AG09309 (cell line): ENCODE results near the gene INTS6.

ENCODE experiments used
- DNase-seq: peaks from one replicate; pipeline ENCODE4 v3.0.0-alpha.2; 2010; ENCODE audit warnings: low read depth
- H3K4me3 ChIP-seq: 2 replicates; pipeline ENCODE4 v1.5.1; 2011; ENCODE audit warnings: mild to moderate bottlenecking, low read depth, low read length, moderate library complexity; ENCODE audit not compliant: control insufficient read depth
- TF ChIP-seq, protein P1 (sequence below): IDR thresholded peaks from 2 replicates; pipeline ENCODE4 v1.5.1; 2011; ENCODE audit warnings: mild to moderate bottlenecking, low read depth, low read length, inconsistent platforms; ENCODE audit not compliant: insufficient read depth, control insufficient read depth; ENCODE audit errors: missing control alignments

Gene INTS6

DNA sequence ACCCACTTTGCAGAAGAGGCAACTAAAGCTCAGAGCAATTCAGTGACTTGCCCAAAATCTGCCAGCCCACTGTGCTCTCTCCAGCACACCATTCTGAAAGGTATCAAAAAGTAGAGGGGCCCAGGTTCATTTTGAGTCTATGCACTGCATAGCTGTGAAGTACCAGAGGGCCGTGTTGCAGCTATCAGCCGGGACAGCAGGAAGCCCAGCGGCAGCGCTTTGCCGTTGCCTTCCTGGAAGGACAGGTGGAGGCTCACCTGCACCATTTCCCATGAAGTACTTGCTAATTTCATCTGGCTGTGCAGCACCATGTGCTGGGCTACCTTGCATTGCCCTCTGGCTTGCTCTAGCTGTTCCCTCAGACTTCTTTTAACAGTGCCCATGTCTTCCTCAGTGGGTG is 116.1 kb downstream of the INTS6 start:
- TF ChIP-seq, protein P1, sequence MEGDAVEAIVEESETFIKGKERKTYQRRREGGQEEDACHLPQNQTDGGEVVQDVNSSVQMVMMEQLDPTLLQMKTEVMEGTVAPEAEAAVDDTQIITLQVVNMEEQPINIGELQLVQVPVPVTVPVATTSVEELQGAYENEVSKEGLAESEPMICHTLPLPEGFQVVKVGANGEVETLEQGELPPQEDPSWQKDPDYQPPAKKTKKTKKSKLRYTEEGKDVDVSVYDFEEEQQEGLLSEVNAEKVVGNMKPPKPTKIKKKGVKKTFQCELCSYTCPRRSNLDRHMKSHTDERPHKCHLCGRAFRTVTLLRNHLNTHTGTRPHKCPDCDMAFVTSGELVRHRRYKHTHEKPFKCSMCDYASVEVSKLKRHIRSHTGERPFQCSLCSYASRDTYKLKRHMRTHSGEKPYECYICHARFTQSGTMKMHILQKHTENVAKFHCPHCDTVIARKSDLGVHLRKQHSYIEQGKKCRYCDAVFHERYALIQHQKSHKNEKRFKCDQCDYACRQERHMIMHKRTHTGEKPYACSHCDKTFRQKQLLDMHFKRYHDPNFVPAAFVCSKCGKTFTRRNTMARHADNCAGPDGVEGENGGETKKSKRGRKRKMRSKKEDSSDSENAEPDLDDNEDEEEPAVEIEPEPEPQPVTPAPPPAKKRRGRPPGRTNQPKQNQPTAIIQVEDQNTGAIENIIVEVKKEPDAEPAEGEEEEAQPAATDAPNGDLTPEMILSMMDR, result no peak
- no peak overlapping the region for H3K4me3 ChIP-seq
- DNase-seq, result no peak

DNA sequence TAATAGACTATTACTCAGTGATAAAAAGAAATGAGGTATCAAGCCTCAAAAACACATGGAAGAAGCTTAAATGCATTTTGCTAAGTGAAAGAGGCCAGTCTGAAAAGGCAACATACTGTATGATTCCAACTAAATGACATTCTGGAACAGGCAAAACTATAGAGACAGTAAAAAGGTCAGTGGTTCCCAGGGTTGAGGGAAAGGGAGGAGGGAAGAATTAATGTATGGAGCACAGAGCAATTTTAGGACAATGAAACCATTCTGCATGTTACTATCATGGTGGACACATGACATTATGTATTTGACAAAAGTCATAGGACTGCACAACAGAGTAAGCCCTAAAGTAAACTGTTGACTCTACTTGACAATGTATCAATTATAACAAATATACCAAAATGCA is 119.0 kb downstream of the INTS6 start:
- DNase-seq, result no peak
- no peak overlapping the region for H3K4me3 ChIP-seq
- TF ChIP-seq, protein P1, result no peak

DNA sequence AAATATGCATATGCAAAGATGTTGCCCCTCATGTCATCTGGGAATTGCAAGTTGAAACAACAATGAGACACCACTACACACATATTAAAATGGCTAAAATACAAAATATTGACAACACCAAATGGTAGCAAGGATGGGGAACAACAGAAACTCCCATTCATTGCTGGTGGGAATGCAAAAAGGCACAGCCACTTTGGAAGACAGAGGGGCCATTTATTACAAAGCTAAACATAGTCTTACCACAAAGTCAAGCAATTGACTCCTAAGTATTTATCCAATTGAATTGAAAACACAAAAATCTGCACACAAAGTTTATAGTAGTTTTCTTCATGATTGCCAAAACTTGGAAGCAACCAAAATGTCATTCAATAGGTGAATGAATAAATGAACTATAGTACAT is 119.4 kb downstream of the INTS6 start:
- no peak for DNase-seq
- TF ChIP-seq, protein P1, result no peak
- H3K4me3 ChIP-seq, result no peak overlapping the region

DNA sequence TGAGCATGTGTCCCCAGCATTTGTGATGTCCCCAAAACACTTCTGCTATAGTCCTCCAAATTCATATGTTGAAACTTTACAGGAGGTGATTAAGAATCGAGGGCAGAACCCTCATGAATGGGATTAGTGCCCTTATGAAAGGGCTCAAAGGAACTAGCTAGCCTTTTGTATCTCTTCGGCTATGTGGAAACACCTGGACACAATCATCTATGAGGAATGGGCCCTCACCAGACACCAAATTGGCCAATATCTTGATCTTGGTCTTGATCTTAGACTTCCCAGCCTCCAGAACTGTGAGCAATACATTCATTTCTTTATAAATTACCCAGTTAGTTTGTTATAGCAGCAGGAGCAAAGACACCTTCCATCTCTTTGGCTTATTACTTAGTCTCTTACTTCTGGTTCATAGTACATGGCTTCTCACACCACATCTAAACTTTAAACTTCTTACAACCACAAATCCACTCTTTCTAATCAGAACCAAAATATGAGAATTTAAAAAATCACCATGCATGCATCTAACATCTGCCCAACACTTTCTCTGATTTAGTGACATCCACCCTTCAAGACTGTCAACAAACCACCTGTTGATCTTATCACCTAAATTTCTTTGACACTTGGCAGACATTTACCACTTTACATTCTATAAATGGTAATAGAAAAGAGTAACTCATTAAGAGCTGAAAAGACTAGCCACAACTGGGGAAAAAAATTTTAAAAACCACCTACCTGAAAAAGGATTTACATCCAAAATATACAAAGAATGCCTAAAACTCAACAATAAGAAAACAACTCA is 120.1 kb downstream of the INTS6 start:
- no peak for DNase-seq
- no peak overlapping the region for H3K4me3 ChIP-seq
- TF ChIP-seq, protein P1, result no peak

DNA sequence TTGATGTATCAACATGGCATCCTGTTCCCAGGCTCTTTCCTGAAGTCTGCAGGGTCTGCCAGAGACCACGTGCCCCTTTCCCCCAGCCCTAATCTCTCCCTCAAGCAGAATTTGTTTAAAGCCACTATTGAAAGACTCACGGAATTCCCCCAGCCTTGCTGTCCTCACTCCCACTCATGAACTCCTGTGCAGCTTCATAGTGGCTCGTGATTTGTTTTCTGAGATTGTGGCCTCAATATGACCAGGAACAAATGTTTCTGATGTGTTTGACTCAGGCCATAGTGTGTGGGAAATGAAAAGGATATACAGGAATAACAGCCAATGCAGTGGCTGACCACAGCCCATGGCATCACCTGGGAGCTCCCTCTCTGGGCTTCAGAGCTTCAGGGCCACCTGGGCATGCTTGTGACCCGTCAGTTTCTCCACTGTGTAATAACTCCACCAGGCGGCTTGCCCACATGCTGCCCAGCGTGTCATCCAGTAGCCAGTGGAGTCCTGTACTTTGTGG is 121.4 kb downstream of the INTS6 start:
- TF ChIP-seq, protein P1, result no peak
- no peak overlapping the region for H3K4me3 ChIP-seq
- DNase-seq, result no peak

DNA sequence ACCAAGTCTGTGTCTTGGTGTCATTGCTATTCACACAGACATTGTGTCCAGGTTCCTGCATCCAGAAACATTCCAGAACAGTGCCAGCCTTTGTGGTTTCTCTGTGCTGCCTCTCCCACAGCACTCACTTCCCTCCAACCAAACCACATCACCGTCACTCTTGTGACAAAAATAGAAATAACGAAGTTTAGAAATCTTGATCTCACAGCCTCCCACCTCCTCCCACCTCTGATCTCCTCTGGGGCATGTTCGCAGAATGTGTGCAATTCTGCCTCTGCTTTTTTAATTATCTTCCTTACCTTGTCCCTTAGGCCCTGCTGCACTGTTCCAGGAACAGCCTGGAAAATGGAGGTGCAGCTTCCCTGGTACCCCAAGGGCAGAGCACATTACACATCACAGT is 122.0 kb downstream of the INTS6 start:
- TF ChIP-seq, protein P1, result no peak
- DNase-seq, result peak; percentile 39
- no peak overlapping the region for H3K4me3 ChIP-seq
